Measurements from ENCODE around the gene NFKBIE. TPM values are rescaled to one million over a fixed set of nuclear protein-coding genes. Genes with fewer than 3 reads are reported as not detected.

NFKBIE gene
- total and polyA plus RNA-seq, 9 donors = 3.2 to 7.7 (median 5.2) TPM

DNA sequence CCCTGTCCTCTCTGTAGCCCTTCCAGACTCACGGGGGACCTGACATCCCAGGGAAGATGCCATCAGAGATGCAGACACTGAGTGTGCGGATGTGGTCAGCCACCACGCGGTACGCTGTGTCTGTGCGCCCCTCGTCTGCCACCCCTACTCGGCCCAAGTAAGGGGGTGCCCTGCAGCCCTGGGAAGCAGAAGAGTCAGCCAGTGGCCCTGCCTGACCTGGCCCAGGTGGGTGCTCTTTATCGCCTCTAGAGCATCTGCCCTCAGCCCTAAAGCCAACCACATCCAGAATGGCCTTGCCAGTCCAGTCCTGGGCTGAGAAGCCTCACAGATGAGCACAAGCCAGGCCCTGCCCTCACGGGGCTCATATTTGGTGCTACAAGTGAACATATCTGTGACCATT lies 41.9 kb upstream of the NFKBIE start:
- no peaks in the 10 kb centered on the region for H3K27me3 ChIP-seq (ENCODE audit: control insufficient read depth, insufficient read depth, low read length)
- H3K9me3 ChIP-seq (replicated peaks; ENCODE audit: control insufficient read depth, low read depth, low read length) = no peaks in the 10 kb centered on the region

DNA sequence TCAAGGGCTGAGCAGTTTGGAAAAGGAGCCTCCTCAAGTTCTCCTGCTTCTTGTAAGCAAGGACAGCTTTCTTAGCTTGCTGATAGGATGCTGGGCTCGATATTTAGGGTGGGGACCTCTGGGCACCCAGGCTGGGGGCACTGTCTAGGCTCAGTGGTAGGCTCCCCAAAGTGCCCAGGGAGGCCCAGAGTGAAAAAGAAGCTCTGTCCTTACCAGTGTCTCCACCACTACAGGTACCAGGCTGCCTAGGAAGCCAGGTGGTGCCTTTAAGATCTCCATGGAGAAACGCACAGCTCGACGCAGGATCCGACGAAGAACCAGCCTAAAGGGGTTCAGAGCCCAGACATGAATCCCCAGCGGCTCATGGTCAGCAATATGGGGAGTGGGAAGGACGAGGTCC lies 41.4 kb upstream of the NFKBIE start:
- H3K36me3 ChIP-seq (ENCODE audit: control insufficient read depth, insufficient read depth, low read length) = peaks cover 94% of the 10 kb centered on the region
- DNase-seq = no peak
- H3K4me1 ChIP-seq (ENCODE audit: control insufficient read depth, insufficient read depth, low read length) = no peaks in the 10 kb centered on the region
- no peak overlapping the region for H3K27ac ChIP-seq (ENCODE audit: low read length)
- H3K9me3 ChIP-seq (replicated peaks; ENCODE audit: control insufficient read depth, low read depth, low read length) = no peaks in the 10 kb centered on the region
- 87% methylated on average over 3 of the region's 8 CpGs for WGBS (ENCODE audit: insufficient coverage)
- H3K27me3 ChIP-seq (ENCODE audit: control insufficient read depth, insufficient read depth, low read length) = no peaks in the 10 kb centered on the region
- H3K4me3 ChIP-seq (ENCODE audit: low read length) = no peak overlapping the region

More for the DNA sequence above, 41.9 kb upstream of the NFKBIE start:
- peaks cover 5% of the 10 kb centered on the region for H3K4me1 ChIP-seq (ENCODE audit: control insufficient read depth, insufficient read depth, low read length)
- WGBS (ENCODE audit: insufficient coverage) = 93% methylated on average over 9 of the region's 10 CpGs
- no peak overlapping the region for H3K27ac ChIP-seq (ENCODE audit: low read length)
- H3K36me3 ChIP-seq (ENCODE audit: control insufficient read depth, insufficient read depth, low read length) = peaks cover 94% of the 10 kb centered on the region
- no peak for DNase-seq
- no peak overlapping the region for H3K4me3 ChIP-seq (ENCODE audit: low read length)

DNA sequence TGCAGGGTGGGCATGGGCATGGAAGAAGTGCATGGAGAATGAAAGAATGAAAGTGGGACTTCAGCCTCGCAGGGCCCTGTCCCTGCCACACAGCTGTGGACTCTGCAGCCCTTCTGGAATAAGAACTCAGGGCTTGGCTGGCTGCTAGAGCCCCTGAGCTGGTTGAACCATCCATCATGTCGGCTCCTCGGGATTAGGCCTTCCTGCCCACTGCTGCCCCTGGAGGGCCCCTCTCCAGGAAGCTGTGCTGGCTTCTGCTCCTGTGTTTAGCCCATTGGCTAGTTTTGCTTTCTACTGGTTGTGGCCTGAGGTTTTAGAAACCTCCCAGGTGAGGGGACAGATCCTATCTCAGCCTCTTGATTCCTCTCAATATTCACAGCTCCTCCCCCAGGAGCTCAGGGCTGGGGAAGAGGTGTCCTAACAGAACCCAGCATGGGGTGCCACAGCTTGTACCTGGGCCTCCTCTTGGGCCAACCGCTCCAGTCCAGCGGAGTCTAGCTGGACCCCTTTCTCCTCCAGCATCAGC lies 39.9 kb upstream of the NFKBIE start:
- 56% methylated on average over 3 of the region's 5 CpGs for WGBS (ENCODE audit: insufficient coverage)
- H3K36me3 ChIP-seq (ENCODE audit: control insufficient read depth, insufficient read depth, low read length) = peaks cover 94% of the 10 kb centered on the region
- no peak overlapping the region for H3K4me3 ChIP-seq (ENCODE audit: low read length)
- H3K4me1 ChIP-seq (ENCODE audit: control insufficient read depth, insufficient read depth, low read length) = no peaks in the 10 kb centered on the region
- H3K9me3 ChIP-seq (replicated peaks; ENCODE audit: control insufficient read depth, low read depth, low read length) = no peaks in the 10 kb centered on the region
- no peaks in the 10 kb centered on the region for H3K27me3 ChIP-seq (ENCODE audit: control insufficient read depth, insufficient read depth, low read length)
- no peak overlapping the region for H3K27ac ChIP-seq (ENCODE audit: low read length)
- no peak for DNase-seq

DNA sequence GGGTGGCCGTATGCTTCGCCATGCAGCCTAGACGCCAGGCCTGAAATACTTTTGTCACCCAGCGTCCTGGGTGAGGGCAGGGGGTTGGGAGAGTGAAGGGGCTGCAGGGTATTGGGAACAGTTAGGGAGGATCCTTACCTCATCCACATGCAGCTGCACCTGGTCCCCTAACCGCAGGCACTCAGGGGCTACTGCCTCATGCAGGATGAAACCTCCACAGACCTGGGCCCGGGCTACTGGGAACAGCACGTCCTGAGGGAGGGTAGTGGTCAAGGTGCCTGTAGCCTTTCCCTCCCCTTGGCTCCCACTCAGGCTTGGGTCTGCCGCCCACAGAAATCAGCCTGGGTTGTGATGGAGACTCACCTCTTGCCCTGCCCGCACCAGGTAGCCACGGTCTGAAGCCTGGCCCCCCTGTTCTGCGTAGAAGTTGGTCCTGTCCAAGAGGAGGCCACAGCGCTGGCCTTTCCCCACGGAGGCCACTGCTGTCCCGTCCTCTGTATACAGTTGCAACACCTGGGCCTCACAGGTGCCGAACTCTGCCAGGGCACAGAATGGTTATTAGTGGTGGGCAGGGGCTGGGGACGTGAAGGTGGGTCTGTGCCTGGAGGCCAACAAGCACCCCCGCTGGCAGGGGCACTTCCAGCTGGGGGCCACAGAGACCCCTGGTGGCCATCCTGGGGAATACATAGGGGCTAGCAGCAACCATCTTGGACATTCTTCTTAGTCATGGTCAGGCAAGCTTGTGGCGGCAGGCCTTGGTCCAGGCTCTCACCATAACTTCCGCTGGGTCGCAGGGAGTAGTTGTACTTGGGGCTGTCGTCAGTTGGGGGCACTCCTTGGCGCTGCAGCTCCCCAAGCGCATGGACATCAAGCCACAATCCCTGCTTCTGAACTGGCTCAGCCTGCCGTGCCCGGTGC lies 39.2 kb upstream of the NFKBIE start:
- H3K27me3 ChIP-seq (ENCODE audit: control insufficient read depth, insufficient read depth, low read length) = no peaks in the 10 kb centered on the region
- no peak overlapping the region for H3K4me3 ChIP-seq (ENCODE audit: low read length)
- no peak overlapping the region for H3K27ac ChIP-seq (ENCODE audit: low read length)
- H3K36me3 ChIP-seq (ENCODE audit: control insufficient read depth, insufficient read depth, low read length) = peaks cover 91% of the 10 kb centered on the region
- WGBS (ENCODE audit: insufficient coverage) = 80% methylated on average over 20 of the region's 25 CpGs
- DNase-seq = no peak
- no peaks in the 10 kb centered on the region for H3K9me3 ChIP-seq (replicated peaks; ENCODE audit: control insufficient read depth, low read depth, low read length)
- H3K4me1 ChIP-seq (ENCODE audit: control insufficient read depth, insufficient read depth, low read length) = no peaks in the 10 kb centered on the region

DNA sequence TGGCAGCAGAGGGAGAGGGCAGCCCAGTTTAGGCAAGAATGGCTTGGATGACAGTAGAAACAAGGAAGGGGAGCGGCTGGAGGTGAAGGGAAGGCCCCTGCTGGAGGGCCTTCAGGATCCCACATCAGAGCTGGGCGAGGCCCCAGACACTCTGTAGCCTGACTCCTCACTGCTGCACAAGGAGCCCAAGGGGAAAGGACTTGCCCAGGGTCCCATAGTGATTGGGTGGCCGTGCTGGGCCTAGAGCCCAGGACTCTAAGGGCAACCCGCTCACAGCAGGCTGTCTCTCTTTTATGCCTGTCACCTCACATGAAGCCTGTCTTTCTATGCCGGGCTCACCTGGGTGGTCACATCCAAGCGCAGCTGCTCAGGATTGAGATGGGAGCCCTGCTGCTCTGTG lies 38.5 kb upstream of the NFKBIE start:
- no peak overlapping the region for H3K27ac ChIP-seq (ENCODE audit: low read length)
- WGBS (ENCODE audit: insufficient coverage) = 96% methylated on average over 6 of the region's 6 CpGs
- H3K36me3 ChIP-seq (ENCODE audit: control insufficient read depth, insufficient read depth, low read length) = peaks cover 84% of the 10 kb centered on the region

DNA sequence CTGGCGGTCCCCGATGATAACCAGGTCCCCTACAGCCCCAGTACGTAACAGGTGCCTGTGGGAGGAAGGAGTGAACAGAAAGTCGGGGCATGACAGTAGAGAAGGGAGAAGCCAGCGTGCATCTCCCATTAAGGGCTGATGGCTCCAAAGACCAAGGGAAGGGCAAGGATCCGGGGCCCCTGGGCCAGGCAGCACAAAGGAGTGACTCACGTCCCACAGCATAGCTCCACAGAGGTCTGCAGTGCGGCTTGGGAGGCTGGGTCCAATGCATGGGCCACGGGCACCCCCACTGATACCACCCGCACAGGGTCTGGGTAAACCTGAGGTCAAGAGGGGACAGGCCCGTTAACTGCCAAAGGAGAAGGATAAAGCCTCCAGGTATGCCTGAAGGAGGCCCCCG lies 37.5 kb upstream of the NFKBIE start:
- Histone ChIP-seq H3K9me3 (replicated peaks; ENCODE audit: control insufficient read depth, low read depth, low read length) (no peaks in the 10 kb centered on the region), H3K4me1 (ENCODE audit: control insufficient read depth, insufficient read depth, low read length) (peaks cover 3% of the 10 kb centered on the region), H3K27me3 (ENCODE audit: control insufficient read depth, insufficient read depth, low read length) (peaks cover 12% of the 10 kb centered on the region), H3K27ac (ENCODE audit: low read length) (no peak overlapping the region), H3K4me3 (ENCODE audit: low read length) (no peak overlapping the region), H3K36me3 (ENCODE audit: control insufficient read depth, insufficient read depth, low read length) (peaks cover 76% of the 10 kb centered on the region)
- DNase-seq = no peak
- 84% methylated on average over 9 of the region's 12 CpGs for WGBS (ENCODE audit: insufficient coverage)

More for the DNA sequence above, 38.5 kb upstream of the NFKBIE start:
- no peaks in the 10 kb centered on the region for H3K4me1 ChIP-seq (ENCODE audit: control insufficient read depth, insufficient read depth, low read length)
- H3K27me3 ChIP-seq (ENCODE audit: control insufficient read depth, insufficient read depth, low read length) = peaks cover 2% of the 10 kb centered on the region
- no peak overlapping the region for H3K4me3 ChIP-seq (ENCODE audit: low read length)
- H3K9me3 ChIP-seq (replicated peaks; ENCODE audit: control insufficient read depth, low read depth, low read length) = no peaks in the 10 kb centered on the region
- no peak for DNase-seq

DNA sequence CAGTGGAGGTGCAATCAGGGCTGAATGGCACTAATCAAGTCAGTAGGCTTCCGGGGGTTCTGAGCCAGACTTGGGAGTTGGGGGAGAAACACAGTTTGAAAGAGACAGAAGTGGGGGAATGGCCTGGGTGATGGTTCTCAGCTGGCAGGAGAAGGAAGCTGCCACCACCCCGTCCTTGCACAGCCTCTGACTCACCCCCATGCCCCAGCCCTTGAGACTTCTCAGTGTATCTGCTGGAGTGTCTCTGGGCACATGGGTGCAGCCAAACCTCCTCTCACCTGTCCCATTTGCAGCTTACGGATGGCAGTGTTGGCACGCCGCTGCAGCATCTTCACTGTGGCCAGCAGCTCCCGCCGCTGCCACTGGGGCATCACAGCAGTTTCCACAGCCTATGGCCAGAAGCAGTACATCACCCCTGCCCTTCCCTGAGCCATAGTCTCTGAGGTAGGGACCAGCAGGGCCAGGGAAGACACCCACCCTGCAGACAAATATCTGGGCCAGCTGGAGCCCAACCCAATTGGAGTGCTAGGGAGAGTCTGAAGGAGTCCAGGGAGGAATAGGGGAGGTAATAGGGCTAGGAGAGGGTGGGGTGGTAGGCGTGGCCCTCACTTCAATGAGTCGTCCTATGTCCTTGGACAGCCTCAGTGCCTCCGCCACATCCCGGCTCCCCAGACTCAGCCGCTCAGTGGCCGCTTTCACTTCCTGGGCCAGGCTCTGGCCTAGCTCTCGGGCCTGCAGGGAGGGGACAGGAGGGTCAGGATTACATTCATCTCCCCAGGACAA lies 36.6 kb upstream of the NFKBIE start:
- WGBS (ENCODE audit: insufficient coverage) = 92% methylated on average over 7 of the region's 14 CpGs
- peaks cover 20% of the 10 kb centered on the region for H3K27me3 ChIP-seq (ENCODE audit: control insufficient read depth, insufficient read depth, low read length)
- H3K36me3 ChIP-seq (ENCODE audit: control insufficient read depth, insufficient read depth, low read length) = peaks cover 67% of the 10 kb centered on the region
- no peak overlapping the region for H3K27ac ChIP-seq (ENCODE audit: low read length)
- H3K4me1 ChIP-seq (ENCODE audit: control insufficient read depth, insufficient read depth, low read length) = peaks cover 10% of the 10 kb centered on the region
- H3K4me3 ChIP-seq (ENCODE audit: low read length) = no peak overlapping the region
- H3K9me3 ChIP-seq (replicated peaks; ENCODE audit: control insufficient read depth, low read depth, low read length) = no peaks in the 10 kb centered on the region
- DNase-seq = no peak

DNA sequence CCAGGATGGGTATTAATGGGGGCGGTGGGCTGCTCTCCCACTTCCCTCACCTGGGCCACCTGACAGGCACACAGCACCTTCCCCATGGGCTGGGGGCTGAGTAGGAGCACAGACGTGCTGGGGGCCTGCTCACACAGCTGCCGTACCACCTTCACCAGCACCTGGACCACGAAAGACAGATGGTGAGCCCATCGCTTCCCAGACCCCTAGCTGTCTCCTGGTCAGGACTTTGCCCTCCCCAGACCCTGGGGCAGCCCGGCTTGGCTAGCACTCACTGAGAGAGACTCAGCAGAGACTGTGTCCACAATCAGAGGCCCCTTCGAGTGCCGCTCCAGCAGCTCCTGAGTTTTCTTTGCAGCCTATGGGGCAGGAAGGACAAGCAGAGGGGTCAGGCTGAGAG lies 35.8 kb upstream of the NFKBIE start:
- WGBS (ENCODE audit: insufficient coverage) = 96% methylated on average over 7 of the region's 8 CpGs
- DNase-seq = no peak
- peaks cover 59% of the 10 kb centered on the region for H3K36me3 ChIP-seq (ENCODE audit: control insufficient read depth, insufficient read depth, low read length)

DNA sequence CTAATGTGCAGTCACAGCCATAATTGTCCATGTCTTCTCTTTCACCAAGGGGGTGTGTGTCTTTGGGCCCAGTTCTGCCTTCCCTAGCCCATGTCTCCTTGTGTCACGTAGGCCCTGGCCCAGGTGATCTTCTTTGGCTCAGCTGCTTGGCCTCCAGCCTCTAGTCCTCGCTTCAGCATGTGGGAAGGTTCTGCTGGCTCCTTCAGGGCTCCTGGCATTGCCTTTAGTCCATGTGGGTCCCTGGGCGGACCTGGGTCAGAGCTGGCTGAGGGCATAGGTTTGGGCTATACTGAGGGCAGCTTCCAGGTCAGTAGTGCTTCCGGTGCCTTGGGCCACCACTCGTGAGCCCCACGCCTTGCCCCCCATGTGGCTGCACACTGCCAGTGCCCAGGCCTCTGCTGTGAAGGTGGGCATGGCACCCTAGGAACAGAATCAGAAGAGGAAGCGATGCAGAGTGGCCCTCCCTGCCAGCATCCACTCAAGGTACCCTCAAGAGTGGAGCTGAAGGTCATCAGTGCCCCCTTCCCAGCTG lies 35.0 kb upstream of the NFKBIE start:
- no peaks in the 10 kb centered on the region for H3K9me3 ChIP-seq (replicated peaks; ENCODE audit: control insufficient read depth, low read depth, low read length)
- 77% methylated on average over 6 of the region's 7 CpGs for WGBS (ENCODE audit: insufficient coverage)
- DNase-seq = no peak

More for the DNA sequence above, 35.8 kb upstream of the NFKBIE start:
- no peak overlapping the region for H3K27ac ChIP-seq (ENCODE audit: low read length)
- no peaks in the 10 kb centered on the region for H3K9me3 ChIP-seq (replicated peaks; ENCODE audit: control insufficient read depth, low read depth, low read length)
- H3K4me1 ChIP-seq (ENCODE audit: control insufficient read depth, insufficient read depth, low read length) = peaks cover 15% of the 10 kb centered on the region
- H3K27me3 ChIP-seq (ENCODE audit: control insufficient read depth, insufficient read depth, low read length) = peaks cover 29% of the 10 kb centered on the region
- no peak overlapping the region for H3K4me3 ChIP-seq (ENCODE audit: low read length)

DNA sequence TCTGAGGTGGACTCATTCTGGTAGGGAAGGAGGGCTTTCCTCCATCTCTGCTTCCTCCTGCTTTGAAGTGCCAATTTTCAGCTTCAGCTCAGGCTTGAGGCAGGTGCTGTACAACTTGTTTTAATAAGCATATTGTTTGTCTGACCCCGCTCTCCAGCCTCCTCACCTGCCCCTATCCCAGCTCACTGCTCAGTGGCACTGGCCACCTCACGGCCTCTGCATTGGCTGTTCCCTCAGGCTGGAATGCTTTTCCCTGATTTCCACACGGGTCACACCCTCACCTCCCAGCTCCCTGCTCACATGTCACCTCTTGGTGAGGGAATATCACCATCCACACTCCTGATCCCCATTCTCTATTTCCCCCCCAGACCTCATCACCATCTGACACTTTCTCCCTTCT lies 33.5 kb upstream of the NFKBIE start:
- Histone ChIP-seq H3K9me3 (replicated peaks; ENCODE audit: control insufficient read depth, low read depth, low read length) (no peaks in the 10 kb centered on the region), H3K36me3 (ENCODE audit: control insufficient read depth, insufficient read depth, low read length) (peaks cover 37% of the 10 kb centered on the region), H3K27me3 (ENCODE audit: control insufficient read depth, insufficient read depth, low read length) (peaks cover 43% of the 10 kb centered on the region), H3K4me3 (ENCODE audit: low read length) (no peak overlapping the region), H3K4me1 (ENCODE audit: control insufficient read depth, insufficient read depth, low read length) (peaks cover 25% of the 10 kb centered on the region), H3K27ac (ENCODE audit: low read length) (no peak overlapping the region)
- no peak for DNase-seq
- WGBS (ENCODE audit: insufficient coverage) = 81% methylated on average over 3 of the region's 3 CpGs

More for the DNA sequence above, 35.0 kb upstream of the NFKBIE start:
- Histone ChIP-seq H3K36me3 (ENCODE audit: control insufficient read depth, insufficient read depth, low read length) (peaks cover 52% of the 10 kb centered on the region), H3K4me1 (ENCODE audit: control insufficient read depth, insufficient read depth, low read length) (peaks cover 20% of the 10 kb centered on the region), H3K27ac (ENCODE audit: low read length) (no peak overlapping the region), H3K27me3 (ENCODE audit: control insufficient read depth, insufficient read depth, low read length) (peaks cover 36% of the 10 kb centered on the region), H3K4me3 (ENCODE audit: low read length) (no peak overlapping the region)
